GM18867 (cell line): ENCODE measurements around the gene CAPN1.

Source experiments
- ATAC-seq: cut with Tn5 transposase; IDR thresholded peaks from one replicate; pipeline ENCODE4 v1.9.1; 2021; ENCODE audit warnings: mild to moderate bottlenecking, moderate library complexity; ENCODE audit not compliant: unreplicated experiment

CAPN1 gene

DNA sequence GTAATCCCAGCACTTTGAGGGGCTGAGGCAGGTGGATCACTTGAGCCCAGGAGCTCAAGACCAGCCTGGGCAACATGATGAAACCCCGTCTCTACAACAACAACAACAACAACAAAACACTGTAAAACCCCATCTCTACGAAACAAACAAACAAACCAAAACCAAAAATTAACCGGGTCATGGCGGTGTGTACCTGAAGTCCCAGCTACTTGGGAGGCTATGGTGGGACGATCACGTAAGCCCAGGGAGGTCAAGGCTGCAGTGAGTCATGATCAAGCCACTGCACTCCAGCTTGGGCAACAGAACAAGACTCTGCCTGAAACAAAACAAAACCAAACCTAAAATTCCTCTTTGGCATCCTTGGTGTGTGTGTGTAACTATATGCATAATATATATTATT, 73.0 kb downstream of the CAPN1 start:
- no peak for ATAC-seq

DNA sequence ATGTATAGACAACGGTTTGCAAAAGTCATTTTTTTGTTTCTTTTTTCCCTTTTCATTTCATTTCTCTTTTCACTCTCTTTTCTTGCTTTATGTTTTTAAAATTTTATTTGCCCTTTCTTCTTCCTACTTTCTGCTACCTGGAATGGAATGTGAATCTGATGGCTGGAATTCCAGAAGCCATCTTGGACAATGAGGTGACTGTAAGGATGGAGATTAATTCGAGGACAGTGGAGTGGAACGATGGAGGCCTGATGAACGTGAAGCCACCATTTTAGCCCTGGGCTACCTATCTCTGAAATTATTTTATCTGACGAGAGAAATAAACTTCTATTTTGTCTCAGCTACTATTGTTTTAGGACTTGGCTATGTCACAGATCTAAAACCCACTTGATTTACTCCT, 77.3 kb downstream of the CAPN1 start:
- ATAC-seq: no peak

DNA sequence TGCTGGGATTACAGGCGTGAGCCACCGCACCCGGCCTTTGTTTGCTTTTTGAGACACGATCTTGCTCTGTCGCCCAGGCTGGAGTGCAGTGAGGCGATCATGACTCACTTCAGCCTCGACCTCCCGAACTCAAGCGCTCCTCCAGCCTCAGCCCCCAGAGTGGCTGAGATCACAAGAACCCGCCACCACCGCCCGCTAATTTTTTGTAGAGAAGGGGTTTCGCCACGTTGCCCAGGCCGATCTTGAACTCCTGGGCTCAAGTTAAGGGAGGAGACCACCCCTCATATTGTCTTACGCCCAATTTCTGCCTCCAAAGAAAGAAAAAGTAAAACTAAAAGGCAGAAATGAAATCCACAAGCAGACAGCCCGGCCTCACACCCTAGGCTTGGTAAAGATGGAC, 78.6 kb downstream of the CAPN1 start:
- no peak for ATAC-seq

DNA sequence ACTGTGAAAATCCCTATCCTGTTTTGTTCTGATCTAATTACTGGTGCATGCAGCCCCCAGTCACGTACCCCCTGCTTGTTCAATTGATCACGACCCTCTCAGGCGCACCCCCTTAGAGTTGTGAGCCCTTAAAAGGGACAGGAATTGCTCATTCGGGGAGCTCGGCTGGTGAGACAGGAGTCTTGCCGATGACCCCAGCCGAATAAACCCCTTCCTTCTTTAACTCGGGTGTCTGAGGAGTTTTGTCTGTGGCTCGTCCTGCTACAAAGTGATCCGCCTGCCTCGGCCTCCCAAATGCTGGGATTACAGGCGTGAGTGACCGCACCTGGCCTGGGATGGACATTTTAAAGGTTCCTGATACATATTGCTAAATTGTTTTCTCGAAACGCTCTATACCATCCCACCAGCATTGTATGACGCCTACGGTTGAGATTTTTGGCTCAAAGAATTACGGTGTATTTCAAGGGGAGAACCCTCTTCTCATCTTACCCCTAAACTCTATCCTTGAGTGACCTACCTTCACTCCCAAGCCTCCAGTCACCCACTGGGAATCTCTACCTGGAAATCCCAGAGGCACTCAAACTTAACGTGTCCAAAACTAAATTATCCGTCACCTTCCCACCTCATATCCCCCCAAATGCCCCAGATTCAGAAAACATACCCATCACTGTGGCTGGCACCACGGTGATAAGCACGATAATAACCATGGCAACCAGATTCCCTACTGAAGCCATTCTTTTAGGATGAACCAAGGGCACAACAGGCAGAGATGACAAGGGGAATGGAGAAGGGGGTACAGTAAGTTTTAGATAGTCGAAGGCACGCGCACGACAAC, 79.2 kb downstream of the CAPN1 start:
- ATAC-seq: peak; percentile 8
